Right kidney (tissue), 1 donor: ENCODE results near the gene NDST1.

Experiments
- DNase-seq: peaks from one replicate; pipeline ENCODE4 v3.0.0-alpha.2; 2016

Gene NDST1

GRCh38 chr5:150522504-150523414 is 14.8 kb downstream of the NDST1 start:
- DNase-seq, result no peak

- DNase-seq, result no peak
Observed at GRCh38 chr5:150523472-150524350, 15.8 kb downstream of the NDST1 start.

GRCh38 chr5:150525163-150525562 is 17.2 kb downstream of the NDST1 start:
- DNase-seq, result no peak

GRCh38 chr5:150525781-150526180 is 17.9 kb downstream of the NDST1 start:
- no peak for DNase-seq

GRCh38 chr5:150527038-150527437 is 19.1 kb downstream of the NDST1 start:
- DNase-seq, result no peak

- no peak for DNase-seq
Observed at GRCh38 chr5:150527808-150528207, 19.9 kb downstream of the NDST1 start.

- no peak for DNase-seq
Observed at GRCh38 chr5:150528924-150529546, 21.1 kb downstream of the NDST1 start.

GRCh38 chr5:150529555-150529954 is 21.6 kb downstream of the NDST1 start:
- DNase-seq, result no peak

GRCh38 chr5:150530423-150530822 is 22.5 kb downstream of the NDST1 start:
- no peak for DNase-seq

GRCh38 chr5:150530951-150531588 is 23.1 kb downstream of the NDST1 start:
- DNase-seq, result no peak

- DNase-seq, result no peak
Observed at GRCh38 chr5:150531686-150532085, 23.8 kb downstream of the NDST1 start.

GRCh38 chr5:150532151-150532550 is 24.2 kb downstream of the NDST1 start:
- DNase-seq, result no peak

GRCh38 chr5:150532996-150533395 is 25.1 kb downstream of the NDST1 start:
- DNase-seq, result no peak

- DNase-seq, result no peak
Observed at GRCh38 chr5:150534811-150535210, 26.9 kb downstream of the NDST1 start.

- DNase-seq, result no peak
Observed at GRCh38 chr5:150535611-150536010, 27.7 kb downstream of the NDST1 start.

- no peak for DNase-seq
Observed at GRCh38 chr5:150538007-150538917, 30.3 kb downstream of the NDST1 start.

GRCh38 chr5:150539206-150539605 is 31.3 kb downstream of the NDST1 start:
- DNase-seq, result no peak

GRCh38 chr5:150540042-150540441 is 32.1 kb downstream of the NDST1 start:
- DNase-seq, result no peak

- no peak for DNase-seq
Observed at GRCh38 chr5:150540615-150541396, 32.9 kb downstream of the NDST1 start.

- DNase-seq, result no peak
Observed at GRCh38 chr5:150541397-150541675, 33.4 kb downstream of the NDST1 start.

GRCh38 chr5:150541895-150542294 is 34.0 kb downstream of the NDST1 start:
- no peak for DNase-seq
